GM19328 (cell line): ENCODE measurements around the gene IVD.

Source experiments
- ATAC-seq: cut with Tn5 transposase; IDR thresholded peaks from one replicate; pipeline ENCODE4 v1.9.1; 2021; ENCODE audit warnings: mild to moderate bottlenecking, moderate library complexity; ENCODE audit not compliant: unreplicated experiment

Gene IVD

GRCh38 chr15:40372981-40373380 lies 32.6 kb upstream of the IVD start:
- ATAC-seq = no peak

- no peak for ATAC-seq
Measured at GRCh38 chr15:40377606-40378005, 28.0 kb upstream of the IVD start.

GRCh38 chr15:40379374-40379773 lies 26.2 kb upstream of the IVD start:
- ATAC-seq = no peak

- no peak for ATAC-seq
Measured at GRCh38 chr15:40379853-40380252, 25.7 kb upstream of the IVD start.

GRCh38 chr15:40380636-40381035 lies 25.0 kb upstream of the IVD start:
- ATAC-seq = no peak

- no peak for ATAC-seq
Measured at GRCh38 chr15:40381818-40382529, 23.6 kb upstream of the IVD start.

GRCh38 chr15:40382580-40383456 lies 22.8 kb upstream of the IVD start, which contains the start of gene KNSTRN:
Gene KNSTRN, plus strand, starts transcription at chr15:40382721. Its CDS starts 115 bp downstream, at chr15:40382836.
- ATAC-seq = peak; percentile 74

GRCh38 chr15:40386480-40386879 lies 19.1 kb upstream of the IVD start:
- ATAC-seq = no peak

- no peak for ATAC-seq
Measured at GRCh38 chr15:40388941-40389823, 16.4 kb upstream of the IVD start.

- ATAC-seq = no peak
Measured at GRCh38 chr15:40389824-40390595, 15.6 kb upstream of the IVD start.

- ATAC-seq = no peak
Measured at GRCh38 chr15:40392986-40393948, 12.3 kb upstream of the IVD start.

GRCh38 chr15:40397688-40398412 lies 7.7 kb upstream of the IVD start:
- ATAC-seq = no peak

GRCh38 chr15:40398413-40398873 lies 7.2 kb upstream of the IVD start:
- peak; percentile 76 for ATAC-seq

GRCh38 chr15:40399370-40399769 lies 6.2 kb upstream of the IVD start:
- no peak for ATAC-seq

- peak; percentile 52 for ATAC-seq
Measured at GRCh38 chr15:40407330-40407990, 1.9 kb downstream of the IVD start.

GRCh38 chr15:40409366-40409765 lies 3.8 kb downstream of the IVD start:
- no peak for ATAC-seq

GRCh38 chr15:40410476-40410875 lies 4.9 kb downstream of the IVD start:
- ATAC-seq = no peak
